G401.6 (cell line): ENCODE measurements around the gene MYO16.

Experiments used
- FAIRE-seq: peaks from 2 replicates; lab custom pipeline; 2012; peaks lifted over from hg19 to GRCh38; lab: Jason Lieb, UNC

MYO16 gene

DNA sequence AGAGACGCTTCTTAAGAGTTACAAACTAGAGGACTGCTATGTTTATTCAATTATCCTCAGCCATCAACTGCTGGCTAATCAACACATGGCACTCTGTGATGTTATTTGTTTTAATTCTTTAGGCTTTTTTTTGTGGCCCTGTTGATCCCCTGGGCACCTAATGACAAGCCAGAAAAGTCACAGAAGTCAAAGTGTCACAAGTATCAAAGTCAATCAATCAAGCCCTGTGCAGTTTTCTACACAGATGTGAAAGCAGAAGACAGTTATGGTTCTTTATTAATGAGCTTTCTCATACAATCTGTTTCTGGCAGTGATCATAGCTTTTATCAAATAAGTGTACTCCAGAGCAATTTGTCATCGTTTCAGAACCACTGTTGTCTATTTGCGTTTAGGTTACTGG is 34.3 kb downstream of the MYO16 start:
- no peak for FAIRE-seq

DNA sequence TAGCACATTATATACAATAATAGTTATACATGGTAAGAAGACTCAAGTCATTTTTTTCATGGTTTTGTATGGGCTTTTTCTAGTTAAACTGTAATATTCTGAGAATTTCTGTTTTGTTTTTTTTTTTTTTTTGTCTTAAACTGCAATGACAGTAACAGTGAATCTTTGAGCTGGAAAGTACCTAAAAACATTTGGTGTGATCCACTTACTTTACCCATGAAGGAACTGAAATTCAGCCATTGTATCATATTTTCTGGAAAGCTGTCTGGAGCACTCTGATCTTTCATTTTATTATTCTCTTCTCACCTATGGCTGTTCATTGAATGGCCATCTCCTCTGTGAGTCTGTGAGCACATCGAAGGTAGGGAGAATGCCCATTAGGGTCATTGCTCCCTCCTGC is 37.8 kb downstream of the MYO16 start:
- no peak for FAIRE-seq

DNA sequence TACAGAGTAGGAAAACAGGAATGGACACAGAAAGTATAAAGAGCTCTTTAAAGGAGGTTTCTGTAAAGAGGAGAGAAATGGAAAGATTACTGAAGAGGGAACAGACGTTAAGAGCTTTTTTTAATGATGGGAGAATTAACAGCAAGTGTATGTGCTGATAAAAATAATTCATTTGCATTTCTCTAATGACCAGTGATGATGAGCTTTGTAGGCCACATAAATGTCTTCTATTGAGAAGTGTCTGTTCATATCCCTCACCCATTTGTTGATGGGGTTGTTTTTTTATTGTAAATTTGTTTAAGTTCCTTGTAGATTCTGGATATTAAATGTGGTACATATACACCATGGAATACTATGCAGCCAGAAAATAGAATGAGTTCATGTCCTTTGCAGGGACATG is 40.0 kb downstream of the MYO16 start:
- FAIRE-seq, result no peak

DNA sequence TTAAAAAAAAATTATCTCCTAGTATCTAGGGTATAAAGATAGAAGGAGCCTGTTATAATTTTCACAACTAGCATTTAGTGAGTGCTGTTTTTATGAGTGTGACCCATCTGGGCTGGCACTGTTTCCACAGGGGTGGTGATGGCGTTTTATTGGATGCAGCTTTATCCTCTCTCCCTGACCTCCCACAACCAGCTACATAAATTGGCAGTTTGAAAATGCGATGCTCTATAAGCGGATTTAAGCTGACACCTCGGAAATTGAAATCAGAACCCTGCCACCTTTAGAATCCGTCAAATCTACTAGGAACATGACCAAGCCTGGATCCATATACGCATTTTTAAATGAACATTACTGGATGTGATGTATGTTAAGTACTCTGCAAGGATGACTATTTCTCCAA is 44.9 kb downstream of the MYO16 start:
- no peak for FAIRE-seq

DNA sequence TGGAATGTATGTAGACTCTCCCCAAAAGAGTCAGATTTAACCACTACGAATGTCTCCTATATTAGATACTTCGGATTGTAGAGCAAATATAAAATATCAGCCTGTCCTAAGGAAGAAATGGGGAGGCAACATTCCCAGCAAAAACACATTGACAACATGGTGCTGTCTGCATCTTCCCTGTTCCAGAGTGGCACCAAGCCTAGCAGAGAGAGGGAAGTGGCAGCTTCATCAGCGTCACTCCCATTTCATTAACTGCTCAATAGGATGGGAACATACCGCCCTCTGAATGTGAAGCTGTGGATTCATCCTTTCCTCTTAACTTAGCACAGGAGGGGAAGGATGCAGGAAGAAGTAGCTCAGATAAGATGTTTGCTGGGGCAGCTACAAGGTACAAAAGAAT is 45.4 kb downstream of the MYO16 start:
- no peak for FAIRE-seq

DNA sequence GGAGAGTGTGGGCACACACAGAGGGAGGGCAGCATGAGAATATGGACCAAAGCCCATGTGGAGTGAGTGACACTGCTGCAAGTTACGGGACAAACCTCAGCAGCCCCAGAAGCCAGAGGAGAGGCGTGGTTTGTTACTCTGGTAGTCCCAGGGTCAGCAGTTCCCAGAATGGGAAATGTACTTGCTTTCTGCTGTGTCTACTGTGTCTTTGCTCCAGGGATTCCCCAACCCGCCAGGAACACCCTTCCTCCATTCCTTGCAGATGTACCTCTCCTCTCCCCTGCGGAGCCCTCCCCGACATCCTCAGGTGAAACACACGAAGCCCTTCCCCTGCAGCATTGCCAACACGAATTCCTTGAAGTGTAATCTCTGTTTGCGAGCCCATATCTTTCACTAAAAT is 47.2 kb downstream of the MYO16 start:
- FAIRE-seq, result no peak

DNA sequence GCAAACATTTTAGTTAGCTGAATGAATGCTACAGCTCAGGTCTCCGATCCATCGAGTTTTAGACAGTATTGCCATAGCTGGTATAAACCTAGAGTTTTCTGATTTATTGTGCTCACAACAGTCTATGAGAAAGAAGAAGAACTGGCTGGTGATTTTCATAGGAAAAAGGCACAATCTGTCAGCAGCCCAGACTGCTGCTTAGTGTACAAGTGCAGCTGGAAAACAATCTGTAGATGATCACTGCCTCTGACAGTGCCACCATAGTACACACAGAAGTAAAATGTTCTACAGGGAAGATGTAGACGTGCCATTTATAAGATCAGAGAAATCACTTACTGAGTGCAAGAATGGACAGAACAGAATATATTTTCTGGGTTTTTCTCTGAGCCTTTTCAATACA is 48.4 kb downstream of the MYO16 start:
- no peak for FAIRE-seq

DNA sequence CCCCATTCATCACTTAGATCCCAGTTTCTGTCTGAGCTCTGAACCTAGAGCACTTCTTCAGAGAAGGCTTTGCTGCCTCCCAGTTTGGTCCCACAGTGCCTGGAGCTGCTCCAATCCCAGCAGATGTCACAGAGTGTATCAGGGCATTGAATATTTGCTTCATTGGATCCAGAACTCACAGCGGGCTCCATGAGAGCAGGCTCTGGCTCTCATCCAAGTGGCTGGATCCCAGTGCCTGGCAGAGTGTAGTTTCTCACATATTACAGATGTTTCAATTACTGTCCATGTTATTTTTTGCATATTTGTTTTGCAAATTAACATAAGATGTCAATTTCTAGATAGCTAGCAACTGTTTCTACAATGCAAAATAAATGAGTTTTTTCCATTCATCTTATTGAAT is 50.6 kb downstream of the MYO16 start:
- FAIRE-seq, result no peak

DNA sequence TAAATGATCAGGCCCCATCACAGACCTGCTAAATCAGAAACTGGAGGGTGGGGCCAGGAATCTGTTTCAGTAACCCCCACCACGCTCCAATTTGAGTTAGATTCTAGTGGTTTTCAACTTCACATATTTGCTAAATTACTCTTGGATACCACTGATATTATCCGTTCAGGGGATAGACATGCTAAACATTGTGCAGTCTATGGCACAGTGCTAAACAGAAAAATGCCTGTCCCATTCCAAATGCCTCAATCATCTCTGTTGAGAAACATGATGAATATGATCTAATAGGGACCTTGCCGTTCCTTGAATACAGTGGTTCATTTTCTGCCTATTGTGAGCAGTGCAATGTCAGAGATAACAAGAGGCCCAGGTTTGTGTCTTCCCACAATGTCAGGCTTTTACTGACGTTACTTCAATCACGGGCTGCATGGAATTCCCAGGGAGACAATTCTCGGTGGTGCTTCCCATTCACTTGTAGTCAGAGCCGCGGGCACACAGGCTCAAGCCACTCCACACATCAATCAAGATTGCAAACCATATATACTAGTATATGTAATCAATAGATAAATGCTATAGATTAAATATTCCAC is 52.7 kb downstream of the MYO16 start:
- no peak for FAIRE-seq

DNA sequence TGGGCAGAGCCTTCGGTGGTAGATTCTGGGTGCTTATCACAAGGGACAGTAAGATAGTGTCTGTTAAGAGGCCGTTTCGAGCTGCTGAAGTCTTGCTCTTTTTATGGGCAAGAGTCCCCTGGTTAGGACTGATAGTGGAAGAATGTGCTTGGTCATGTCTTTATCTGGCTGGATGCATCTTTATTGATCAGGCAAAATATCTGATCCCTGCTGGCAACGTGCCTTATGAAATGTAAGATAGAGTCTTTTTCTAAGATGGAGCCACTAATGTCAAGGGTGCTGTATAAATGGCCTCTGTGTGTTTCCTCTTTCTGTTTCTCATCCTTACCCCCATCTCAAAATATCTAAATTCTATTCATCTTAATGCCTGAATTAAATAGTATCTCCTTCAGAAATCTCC is 53.3 kb downstream of the MYO16 start:
- no peak for FAIRE-seq

DNA sequence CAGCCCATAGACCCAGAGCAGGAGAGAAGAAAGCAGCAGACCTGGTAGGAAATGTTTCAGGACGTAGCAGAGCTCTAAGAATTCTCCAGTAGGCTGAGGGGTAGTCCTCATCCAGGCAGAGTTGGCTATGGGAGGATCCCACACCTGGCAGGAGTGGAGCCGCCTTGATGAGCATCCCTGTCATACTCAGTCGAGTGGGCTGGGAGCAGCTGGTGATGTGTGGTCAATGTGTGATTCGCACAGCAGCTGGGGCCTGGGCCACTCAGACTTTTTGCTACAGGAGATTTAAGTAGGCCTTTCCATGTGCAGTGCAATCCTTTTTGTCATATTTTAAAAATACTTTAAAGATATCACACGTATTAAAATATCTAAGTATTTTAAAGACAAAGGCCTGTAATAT is 56.6 kb downstream of the MYO16 start:
- no peak for FAIRE-seq

DNA sequence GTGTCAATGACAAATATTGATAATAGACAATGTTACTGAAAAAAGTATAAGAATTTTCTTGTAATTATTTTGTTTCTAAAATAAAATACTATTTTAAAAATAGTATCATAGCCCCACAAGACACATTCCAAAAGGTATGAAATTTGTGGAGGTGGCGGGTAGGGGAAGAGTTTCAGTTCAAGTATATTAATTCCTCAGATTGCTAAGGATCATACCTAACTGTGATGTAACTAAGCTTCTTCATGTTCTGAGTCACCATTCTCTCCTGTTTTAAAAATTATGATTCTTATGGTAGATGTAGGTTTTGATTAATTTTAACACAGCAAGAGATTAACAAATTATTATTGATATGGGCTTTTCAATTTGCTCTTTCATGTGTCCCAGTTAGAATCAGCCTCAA is 61.3 kb downstream of the MYO16 start:
- FAIRE-seq, result no peak

DNA sequence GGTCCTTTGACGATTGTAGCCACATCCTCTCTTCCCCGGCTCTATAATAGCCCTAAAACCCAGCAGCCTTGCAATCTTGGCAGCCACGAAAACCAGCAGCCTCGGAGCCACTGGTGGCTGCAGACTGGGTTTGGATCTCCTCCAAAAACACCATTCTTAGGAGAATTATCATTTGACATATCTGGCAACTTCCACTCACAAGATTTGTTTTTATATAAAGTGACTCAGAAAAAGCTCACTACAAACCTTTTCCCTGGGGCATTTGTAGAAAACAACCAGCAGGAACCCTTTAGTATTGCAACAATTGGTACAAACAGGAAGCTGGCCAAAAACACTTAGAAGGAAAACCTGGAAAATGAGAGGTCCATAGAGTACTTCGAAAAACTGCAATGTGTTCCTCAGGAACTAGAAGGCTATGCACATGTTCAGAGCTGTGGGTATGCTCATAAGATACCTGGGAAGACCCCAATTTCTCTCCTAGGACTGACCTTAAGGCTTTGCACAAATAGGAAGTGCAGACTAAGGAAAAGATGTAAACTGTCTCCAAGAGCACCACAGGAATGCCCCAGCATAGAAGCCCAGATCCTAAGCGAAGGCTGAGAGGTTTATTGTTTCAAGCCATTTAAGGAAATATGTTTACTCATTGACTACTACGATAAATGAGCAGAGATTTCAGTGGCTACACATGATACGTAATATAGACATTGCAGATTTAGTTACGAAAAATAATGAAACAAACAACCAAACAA is 71.2 kb downstream of the MYO16 start:
- no peak for FAIRE-seq

DNA sequence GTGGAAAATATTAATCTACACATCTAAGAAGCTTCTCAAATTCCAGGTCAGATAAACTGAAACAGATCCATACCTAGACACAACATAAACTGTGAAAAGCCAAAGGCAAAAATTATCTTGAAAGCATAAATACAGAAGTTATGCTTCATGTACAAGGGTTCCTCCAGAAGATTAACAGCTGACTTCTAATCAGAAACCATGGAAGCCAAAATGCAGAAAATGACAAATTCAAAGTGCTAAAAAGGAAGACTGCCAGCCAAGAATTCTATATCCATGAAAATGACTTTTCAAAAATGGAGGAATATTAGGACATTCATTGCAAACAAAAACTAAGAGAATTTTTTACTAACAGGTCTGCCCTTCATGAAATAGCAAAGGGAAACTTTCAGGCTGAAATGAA is 72.8 kb downstream of the MYO16 start:
- no peak for FAIRE-seq

DNA sequence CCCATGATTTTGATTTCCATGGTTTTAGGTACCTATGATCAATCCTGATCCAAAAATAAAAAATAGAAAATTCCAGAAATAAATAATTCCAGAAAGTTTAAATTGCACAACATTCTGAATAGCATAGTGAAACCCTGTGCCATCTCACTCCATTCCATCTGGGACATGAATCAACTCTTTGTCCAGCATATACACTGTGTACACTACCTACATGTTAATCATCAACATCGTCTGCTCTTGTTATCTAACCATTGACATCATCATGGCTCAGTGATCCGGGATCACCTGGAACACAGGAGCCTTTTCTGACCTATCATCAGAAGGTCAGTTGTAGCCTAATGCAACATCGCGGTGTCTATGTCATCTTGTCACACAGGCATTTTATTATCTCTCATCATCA is 75.6 kb downstream of the MYO16 start:
- FAIRE-seq, result no peak

DNA sequence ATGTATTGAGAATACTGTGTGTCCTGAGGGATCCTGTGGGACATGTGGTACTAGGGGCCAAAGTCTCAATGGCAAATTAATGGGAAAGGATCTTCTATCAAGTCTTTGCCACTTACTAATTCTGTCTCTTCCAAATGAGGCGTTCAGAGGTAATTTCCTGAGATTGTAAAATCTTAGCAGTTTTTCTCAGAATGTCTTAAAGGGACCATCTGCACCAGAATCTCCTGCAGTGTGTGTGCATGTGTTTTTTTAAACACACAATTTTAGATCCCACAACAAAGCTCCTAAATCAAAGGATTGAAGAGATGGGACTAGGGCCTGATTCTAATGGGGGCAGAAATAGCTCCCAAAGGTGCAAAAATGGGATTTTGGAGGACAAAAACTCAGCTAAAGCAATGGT is 78.2 kb downstream of the MYO16 start:
- no peak for FAIRE-seq

DNA sequence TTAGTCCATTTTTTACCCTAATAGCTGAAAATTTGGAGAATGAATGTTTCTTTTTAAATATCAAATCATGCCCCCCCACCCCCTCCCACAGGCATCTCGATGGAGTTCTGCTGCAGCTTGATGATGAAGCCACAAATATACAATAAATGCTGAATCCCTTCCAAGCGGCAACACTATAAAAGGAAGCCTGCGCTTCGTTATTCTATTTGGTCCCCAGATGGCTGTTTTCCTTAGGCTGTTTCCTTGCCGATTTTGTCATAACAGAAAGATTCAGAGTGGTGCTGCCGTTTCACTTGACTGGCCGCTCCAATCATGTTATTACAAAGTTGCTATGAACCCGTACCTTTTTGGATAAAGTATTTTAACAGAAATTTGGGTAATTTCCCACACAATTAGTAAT is 79.5 kb downstream of the MYO16 start:
- FAIRE-seq, result no peak

DNA sequence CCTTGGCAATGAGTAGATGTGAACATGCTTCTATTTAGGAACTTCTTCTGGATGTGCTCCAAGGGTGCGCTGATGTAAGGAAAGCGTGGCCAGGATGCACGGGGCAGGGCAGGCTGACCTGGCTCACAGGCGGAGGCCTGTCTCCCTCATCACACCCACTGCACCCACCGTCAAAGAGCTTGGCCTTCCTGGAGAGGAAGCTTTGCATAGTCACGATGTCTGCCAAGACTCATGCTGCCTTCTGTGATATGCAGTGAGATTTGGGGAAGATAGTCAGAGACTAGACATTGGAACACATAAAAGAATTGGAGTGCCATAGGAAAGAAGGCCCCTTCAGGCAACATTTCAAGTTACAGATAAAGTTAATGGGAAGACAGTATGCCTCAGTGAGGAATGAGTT is 82.0 kb downstream of the MYO16 start:
- no peak for FAIRE-seq

DNA sequence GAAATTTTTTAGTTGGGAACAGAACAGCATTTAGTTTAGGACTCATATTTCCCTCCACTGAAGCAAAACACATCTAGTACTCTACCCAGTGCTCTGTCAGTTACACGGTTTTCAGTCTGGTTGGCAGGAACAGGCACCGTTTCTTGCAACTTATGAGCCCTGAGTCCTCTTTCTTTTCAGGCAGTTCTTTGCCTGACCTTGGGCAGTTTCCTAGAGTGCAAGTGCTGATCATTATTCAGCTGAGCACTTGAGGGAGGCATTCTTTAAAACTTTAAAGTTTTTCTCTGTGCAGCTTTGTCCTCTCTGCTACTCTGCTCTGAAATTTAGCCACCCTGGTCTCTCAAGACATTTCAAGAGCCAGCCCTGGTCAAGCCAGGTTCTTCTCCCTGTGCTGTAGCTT is 96.1 kb downstream of the MYO16 start:
- FAIRE-seq, result no peak

DNA sequence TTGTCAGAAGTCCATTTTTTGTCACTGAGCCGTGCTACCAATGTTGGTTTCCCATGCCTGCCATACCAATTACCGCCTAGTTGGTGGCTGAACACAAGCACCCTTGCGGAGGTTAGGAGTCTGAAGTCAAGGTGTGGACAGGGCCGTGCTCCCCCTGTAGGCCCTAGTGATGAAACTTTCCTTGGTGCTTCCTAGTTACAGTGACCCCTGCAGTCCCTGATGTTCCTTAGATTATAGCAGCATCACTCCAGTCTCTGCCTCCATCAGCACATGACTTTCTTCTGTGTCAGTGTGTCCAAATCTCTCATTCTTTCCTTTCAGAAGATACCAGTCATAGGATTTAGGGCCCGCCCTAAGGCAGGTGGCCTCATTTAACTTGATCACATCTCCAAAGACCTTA is 99.0 kb downstream of the MYO16 start:
- no peak for FAIRE-seq

DNA sequence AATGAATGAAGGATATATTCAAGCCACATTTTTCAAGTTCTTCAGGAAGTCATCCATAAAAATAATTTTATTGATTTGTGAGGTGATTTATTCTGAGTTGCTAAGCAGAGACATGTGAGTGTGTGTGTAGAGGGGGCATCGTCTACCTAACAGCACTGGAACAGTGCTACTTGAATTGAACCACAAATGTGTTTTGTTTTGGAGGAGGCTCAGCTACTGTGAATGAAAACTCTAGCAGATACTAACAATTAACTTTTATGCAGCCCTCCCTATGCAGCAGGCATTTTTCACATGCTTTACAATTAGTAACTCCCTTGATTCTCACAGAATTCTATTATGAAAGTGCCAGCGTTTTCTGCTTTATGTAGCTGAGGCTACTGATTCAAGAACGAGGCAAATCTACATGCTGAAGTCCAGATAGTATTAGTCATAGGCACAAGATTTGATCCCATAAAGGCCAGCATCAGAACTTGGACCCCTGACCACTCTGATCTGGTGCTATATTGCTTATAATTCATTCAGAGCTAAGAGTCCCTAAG is 103.7 kb downstream of the MYO16 start:
- FAIRE-seq, result no peak

DNA sequence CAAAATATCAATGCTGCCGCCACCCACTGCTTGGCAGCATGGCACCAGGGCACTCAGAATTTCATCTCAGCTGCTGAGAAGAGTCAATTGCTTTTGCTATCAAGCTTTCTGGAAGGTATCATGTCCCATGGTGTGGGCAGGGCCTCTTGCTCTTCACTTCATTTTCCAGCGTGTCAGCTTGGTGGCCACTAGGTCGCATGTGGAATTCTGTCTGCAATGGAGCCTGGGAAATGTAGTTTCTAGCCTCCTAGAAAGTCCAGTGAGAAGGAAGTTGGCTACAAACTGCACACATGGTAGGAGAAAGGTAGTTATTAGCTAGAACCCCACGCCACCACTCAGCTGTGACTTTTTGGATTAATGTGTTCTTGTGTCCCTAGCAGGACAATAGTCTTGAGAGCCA is 105.3 kb downstream of the MYO16 start:
- no peak for FAIRE-seq

DNA sequence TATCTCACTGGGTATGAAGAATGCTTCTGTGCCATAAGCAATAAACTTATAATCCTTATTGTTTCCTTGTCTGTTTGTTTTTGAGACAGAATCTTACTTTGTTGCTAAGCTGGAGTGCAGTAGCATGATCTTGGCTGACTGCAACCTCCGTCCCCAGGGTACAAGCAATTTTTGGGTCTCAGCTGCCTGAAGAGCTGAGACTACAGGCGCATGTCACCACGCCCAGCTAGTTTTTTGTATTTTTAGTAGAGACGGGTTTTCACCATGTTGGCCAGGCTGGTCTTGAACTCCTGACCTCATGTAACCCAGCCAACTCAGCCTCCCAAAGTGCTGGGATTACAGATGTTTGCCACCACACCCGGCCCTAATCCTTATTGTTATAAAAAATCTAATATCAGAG is 112.5 kb downstream of the MYO16 start:
- FAIRE-seq, result no peak

DNA sequence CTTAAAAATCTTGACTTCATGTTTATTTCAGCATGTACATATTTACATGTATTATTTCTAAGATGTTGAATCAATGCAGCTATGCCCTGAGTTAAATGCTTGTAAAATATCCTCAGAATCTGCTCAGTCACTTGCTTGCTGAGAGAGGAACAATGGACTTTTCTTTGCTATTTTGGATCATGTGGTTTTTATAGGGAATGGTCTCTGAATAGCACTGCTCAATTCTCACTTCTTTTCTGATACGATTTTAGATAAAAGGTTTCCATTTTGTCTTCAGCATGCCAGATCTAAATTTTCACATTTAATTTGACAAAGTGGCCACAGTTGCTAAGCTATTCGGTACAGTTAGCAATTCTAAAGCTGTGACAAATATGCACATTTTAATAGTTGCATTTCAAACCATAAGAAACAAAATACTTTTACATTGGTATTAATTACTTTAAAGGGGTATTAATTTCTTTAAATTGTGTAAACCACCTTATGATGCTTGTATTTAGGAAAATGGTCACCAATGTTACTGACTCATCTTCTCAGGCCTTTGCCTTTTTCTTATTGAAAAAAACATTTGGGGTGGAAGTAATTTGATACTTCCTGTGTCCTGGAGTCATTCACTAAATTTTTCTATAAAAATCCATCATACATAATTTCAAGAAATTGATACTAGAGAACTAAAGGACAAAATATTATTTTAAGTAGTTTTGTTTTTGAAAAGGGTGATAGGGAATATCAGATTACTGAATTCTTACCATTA is 113.5 kb downstream of the MYO16 start:
- FAIRE-seq, result no peak
